OCI-LY1 (cell line): ENCODE results near the gene CACNA1I.
A peak's percentile ranks its signal among the peaks of the same experiment; 100 is the strongest.

ENCODE experiments used
- H2AFZ ChIP-seq: fragments of 200-600 bp; sonication (generic), shearing (Covaris generic); 2 replicates; pipeline ENCODE4 v1.6.0; 2014; ENCODE audit warnings: antibody characterized with exemption, mild to moderate bottlenecking, low read length
- H3F3A ChIP-seq: fragments of 200-600 bp; sonication (generic), shearing (Covaris generic); 2 replicates; pipeline ENCODE4 v1.6.0; 2014; ENCODE audit warnings: mild to moderate bottlenecking, antibody characterized with exemption, low read length, moderate library complexity; ENCODE audit not compliant: insufficient read depth
- H3K27ac ChIP-seq: fragments of 200-600 bp; sonication (generic); 2 replicates; pipeline ENCODE4 v1.5.1; 2014; ENCODE audit warnings: low read length, mixed run types, mild to moderate bottlenecking, low read depth; ENCODE audit not compliant: poor library complexity, severe bottlenecking
- H3K27me3 ChIP-seq: fragments of 200-600 bp; sonication (generic); 2 replicates; pipeline ENCODE4 v1.6.0; 2014; ENCODE audit warnings: antibody characterized with exemption, mild to moderate bottlenecking, low read length, moderate library complexity; ENCODE audit not compliant: insufficient read depth
- H3K36me3 ChIP-seq: fragments of 200-600 bp; sonication (generic); 2 replicates; pipeline ENCODE4 v1.6.1; 2014; ENCODE audit warnings: mild to moderate bottlenecking, antibody characterized with exemption, low read length, moderate library complexity, mixed read lengths; ENCODE audit not compliant: insufficient read depth
- H3K4me1 ChIP-seq: fragments of 200-600 bp; sonication (generic); 2 replicates; pipeline ENCODE4 v1.5.1; 2014; ENCODE audit warnings: mild to moderate bottlenecking, low read length, moderate library complexity; ENCODE audit not compliant: insufficient read depth, severe bottlenecking
- H3K4me2 ChIP-seq: fragments of 200-600 bp; sonication (generic), shearing (Covaris generic); 2 replicates; pipeline ENCODE4 v1.6.1; 2014; ENCODE audit warnings: low read length
- H3K4me3 ChIP-seq: fragments of 200-600 bp; sonication (generic); 2 replicates; pipeline ENCODE4 v1.5.1; 2014; ENCODE audit warnings: low read length, low read depth, mild to moderate bottlenecking, mixed read lengths; ENCODE audit not compliant: poor library complexity, severe bottlenecking
- H3K79me2 ChIP-seq: fragments of 200-600 bp; shearing (Covaris generic); 2 replicates; pipeline ENCODE4 v1.6.1; 2016; ENCODE audit warnings: mixed run types, low read length, mixed read lengths; ENCODE audit not compliant: insufficient read depth
- H3K9ac ChIP-seq: fragments of 200-600 bp; sonication (generic), shearing (Covaris generic); 2 replicates; pipeline ENCODE4 v1.6.1; 2014; ENCODE audit warnings: mild to moderate bottlenecking, low read length, mixed read lengths
- H3K9me2 ChIP-seq: fragments of 200-600 bp; sonication (generic), shearing (Covaris generic); 2 replicates; pipeline ENCODE4 v1.6.1; 2014; ENCODE audit warnings: low read depth, mild to moderate bottlenecking, low read length, mixed read lengths
- H3K9me3 ChIP-seq: fragments of 200-600 bp; shearing (Covaris generic); 2 replicates; pipeline ENCODE4 v1.6.1; 2014; ENCODE audit warnings: low read length, mixed read lengths
- H4K20me1 ChIP-seq: fragments of 200-600 bp; sonication (generic), shearing (Covaris generic); 2 replicates; pipeline ENCODE4 v1.6.0; 2016; ENCODE audit warnings: mild to moderate bottlenecking, low read length; ENCODE audit not compliant: insufficient read depth
- CTCF ChIP-seq: fragments of 200-600 bp; sonication (generic), shearing (Covaris generic); IDR thresholded peaks from 2 replicates; pipeline ENCODE4 v1.5.1; 2017; ENCODE audit warnings: mild to moderate bottlenecking, antibody characterized with exemption, low read length, moderate library complexity, mixed read lengths
- EZH2 ChIP-seq: fragments of 200-600 bp; sonication (generic), shearing (Covaris generic); IDR thresholded peaks from 2 replicates; pipeline ENCODE4 v1.8.0; 2017; ENCODE audit warnings: borderline replicate concordance, mixed run types, mild to moderate bottlenecking, antibody characterized with exemption, low read length, moderate library complexity, mixed read lengths

Gene CACNA1I

GRCh38 chr22:39655004-39655579 lies 84.5 kb downstream of the CACNA1I start:
- Histone ChIP-seq H3K9ac (no peak overlapping the region), H3F3A (no peaks in the 10 kb centered on the region), H3K27ac (no peak overlapping the region), H3K9me3 (no peaks in the 10 kb centered on the region), H3K27me3 (no peaks in the 10 kb centered on the region), H2AFZ (no peak overlapping the region), H3K4me2 (no peak overlapping the region), H3K4me3 (no peak overlapping the region), H3K9me2 (no peaks in the 10 kb centered on the region), H4K20me1 (no peaks in the 10 kb centered on the region), H3K4me1 (no peaks in the 10 kb centered on the region), H3K79me2 (no peaks in the 10 kb centered on the region), H3K36me3 (no peaks in the 10 kb centered on the region)
- TF ChIP-seq EZH2 (no peak), CTCF (peak; percentile 23; the same call in 1 of the 2 replicates)

- no peak overlapping the region for H3K9ac ChIP-seq
- no peaks in the 10 kb centered on the region for H3K27me3 ChIP-seq
- H2AFZ ChIP-seq = no peak overlapping the region
- H3K4me2 ChIP-seq = no peak overlapping the region
- H3K4me3 ChIP-seq = no peak overlapping the region
- no peak overlapping the region for H3K27ac ChIP-seq
- no peaks in the 10 kb centered on the region for H3K79me2 ChIP-seq
- no peaks in the 10 kb centered on the region for H3K9me3 ChIP-seq
- H3K36me3 ChIP-seq = no peaks in the 10 kb centered on the region
- H4K20me1 ChIP-seq = no peaks in the 10 kb centered on the region
- H3F3A ChIP-seq = no peaks in the 10 kb centered on the region
- H3K9me2 ChIP-seq = no peaks in the 10 kb centered on the region
- no peaks in the 10 kb centered on the region for H3K4me1 ChIP-seq
- TF ChIP-seq CTCF (no peak), EZH2 (no peak)
Observed at GRCh38 chr22:39655831-39656230, 85.3 kb downstream of the CACNA1I start.

DNA sequence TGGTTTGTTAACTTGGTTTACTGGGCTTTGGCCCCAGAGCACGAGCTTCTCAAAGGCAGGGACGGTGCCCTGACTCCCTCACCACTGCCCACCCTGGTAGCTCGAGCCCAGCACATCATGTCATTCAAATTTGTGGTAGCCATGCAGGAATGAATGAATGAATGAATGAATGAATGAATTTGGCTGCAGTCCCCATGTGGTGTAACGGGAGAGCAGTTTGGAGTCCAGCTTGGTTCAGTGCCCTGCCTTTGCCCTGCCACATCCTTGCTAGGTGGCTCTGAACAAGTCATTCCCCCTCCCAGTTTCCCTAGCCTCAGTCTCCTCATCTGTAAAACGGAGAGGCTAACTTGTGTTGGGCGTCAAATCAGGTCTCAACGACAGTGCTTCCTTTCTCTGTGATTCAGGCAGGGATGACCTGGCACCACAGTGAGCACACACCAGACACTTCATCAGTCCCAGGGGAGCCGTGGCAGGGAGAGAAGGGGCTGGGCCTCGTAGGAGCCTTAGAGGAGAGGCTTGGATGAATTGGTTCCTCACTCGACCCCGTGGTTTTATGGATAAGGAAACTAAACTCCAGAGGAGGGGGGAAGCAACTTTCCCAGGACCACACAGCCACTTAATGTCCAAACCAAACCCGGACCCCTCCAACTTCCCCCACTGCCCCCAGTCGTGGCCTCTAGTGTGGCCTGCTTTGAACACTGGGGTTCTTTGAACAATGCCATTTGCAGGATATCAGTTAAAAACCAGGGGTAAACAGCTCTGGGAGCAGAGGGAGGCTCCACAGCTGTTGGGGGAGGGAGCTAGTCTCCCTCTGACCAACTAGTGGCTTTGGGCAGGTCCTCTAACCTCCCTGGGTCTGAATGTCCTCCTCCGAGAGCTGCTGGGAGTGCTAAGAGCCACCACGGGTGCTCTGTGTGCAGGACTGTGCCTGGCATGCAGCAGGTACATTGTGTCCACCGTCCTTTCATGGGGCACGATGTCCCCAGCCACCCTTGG lies 86.2 kb downstream of the CACNA1I start:
- Histone ChIP-seq H2AFZ (no peak overlapping the region), H3K9ac (no peak overlapping the region)
- no peak for TF ChIP-seq CTCF
- TF ChIP-seq EZH2 = no peak

More for the DNA sequence above, 86.2 kb downstream of the CACNA1I start:
- Histone ChIP-seq H3K4me3 (no peak overlapping the region), H3K27me3 (no peaks in the 10 kb centered on the region), H3K36me3 (no peaks in the 10 kb centered on the region), H3K4me1 (no peaks in the 10 kb centered on the region), H3K9me2 (no peaks in the 10 kb centered on the region), H4K20me1 (no peaks in the 10 kb centered on the region), H3K4me2 (no peak overlapping the region), H3F3A (no peaks in the 10 kb centered on the region), H3K9me3 (no peaks in the 10 kb centered on the region), H3K79me2 (no peaks in the 10 kb centered on the region), H3K27ac (no peak overlapping the region)
